ENCODE measurements around the gene MTUS2.

GRCh38 chr13:29493796-29494195 lies 673.7 kb downstream of the MTUS2 start:
- TF ChIP-seq, protein P1, sequence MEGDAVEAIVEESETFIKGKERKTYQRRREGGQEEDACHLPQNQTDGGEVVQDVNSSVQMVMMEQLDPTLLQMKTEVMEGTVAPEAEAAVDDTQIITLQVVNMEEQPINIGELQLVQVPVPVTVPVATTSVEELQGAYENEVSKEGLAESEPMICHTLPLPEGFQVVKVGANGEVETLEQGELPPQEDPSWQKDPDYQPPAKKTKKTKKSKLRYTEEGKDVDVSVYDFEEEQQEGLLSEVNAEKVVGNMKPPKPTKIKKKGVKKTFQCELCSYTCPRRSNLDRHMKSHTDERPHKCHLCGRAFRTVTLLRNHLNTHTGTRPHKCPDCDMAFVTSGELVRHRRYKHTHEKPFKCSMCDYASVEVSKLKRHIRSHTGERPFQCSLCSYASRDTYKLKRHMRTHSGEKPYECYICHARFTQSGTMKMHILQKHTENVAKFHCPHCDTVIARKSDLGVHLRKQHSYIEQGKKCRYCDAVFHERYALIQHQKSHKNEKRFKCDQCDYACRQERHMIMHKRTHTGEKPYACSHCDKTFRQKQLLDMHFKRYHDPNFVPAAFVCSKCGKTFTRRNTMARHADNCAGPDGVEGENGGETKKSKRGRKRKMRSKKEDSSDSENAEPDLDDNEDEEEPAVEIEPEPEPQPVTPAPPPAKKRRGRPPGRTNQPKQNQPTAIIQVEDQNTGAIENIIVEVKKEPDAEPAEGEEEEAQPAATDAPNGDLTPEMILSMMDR (conservative IDR thresholded peaks at IDR 0.05; ENCODE audit: low read depth, low read length), result no peak
- TF ChIP-seq EZH2phosphoT487 (IDR thresholded peaks at IDR 0.05; ENCODE audit: borderline replicate concordance, low read length), result no peak
